Esophagus muscularis mucosa (tissue), 4 donors: ENCODE data around the gene NDEL1. TPM values are rescaled to one million over a fixed set of nuclear protein-coding genes. Genes with fewer than 3 reads are reported as not detected.

ENCODE experiments used
- DNase-seq: peaks from one replicate; pipeline ENCODE4 v3.0.0-alpha.2; 2017; ENCODE audit errors: extremely low spot score
- H3K27ac ChIP-seq, 4 donors: fragments of 200-600 bp; sonication (generic); replicated peaks in 1 of 4; 1 replicate in 3 of 4; 2 replicates in 1 of 4; pipeline ENCODE4 v1.5.1; 2016 to 2019; ENCODE audit warnings: mild to moderate bottlenecking in 1 of 4
- H3K27me3 ChIP-seq, 4 donors: fragments of 200-600 bp; sonication (generic); one replicate each; pipeline versions ENCODE4 v1.5.1 to v1.6.0; 2016 to 2019
- H3K36me3 ChIP-seq, 4 donors: fragments of 200-600 bp; sonication (generic); one replicate each; pipeline ENCODE4 v1.5.1; 2016 to 2019
- H3K4me1 ChIP-seq, 4 donors: fragments of 200-600 bp; sonication (generic); one replicate each; pipeline ENCODE4 v1.5.1; 2016 to 2019
- H3K4me3 ChIP-seq, 4 donors: fragments of 200-600 bp; sonication (generic); 1 replicate in 2 of 4; 2 replicates in 2 of 4; pipeline ENCODE4 v1.5.1; 2016 to 2019; ENCODE audit warnings: mild to moderate bottlenecking in 4 of 4, moderate library complexity in 1 of 4
- H3K9me3 ChIP-seq, 4 donors: fragments of 200-600 bp; sonication (generic); 1 replicate in 3 of 4; 2 replicates in 1 of 4; pipeline ENCODE4 v1.5.1; 2016 to 2019
- EP300 ChIP-seq: sonication (generic); formaldehyde crosslinking; IDR thresholded peaks from one replicate; pipeline ENCODE4 v1.6.1; 2017; ENCODE audit warnings: antibody characterized with exemption
- POLR2A ChIP-seq: fragments of 450-650 bp; IDR thresholded peaks from one replicate; pipeline ENCODE4 v1.6.1; 2017; ENCODE audit warnings: antibody characterized with exemption, moderate library complexity, mild to moderate bottlenecking, low read depth
- POLR2AphosphoS5 ChIP-seq, 2 donors: sonication (generic); formaldehyde crosslinking; IDR thresholded peaks; one replicate each; pipeline ENCODE4 v1.6.1; 2017; ENCODE audit warnings: antibody characterized with exemption in 2 of 2
- WGBS: methylation state at CpG from one replicate; pipeline ENCODE4 v1.1.5; 2018; 5-methylcytosine and 5-hydroxymethylcytosine counted together
- intact Hi-C: fragments of 100-400 bp; cut with DNase I; formaldehyde crosslinking; loops from one replicate; pipeline ENCODE4 v1.15.1; 2023
- total RNA-seq, 4 donors: library from RNA; depleted of rRNA; stranded (reverse); fragments of >200 nt; gene quantifications; one replicate each; pipeline versions ENCODE4 v1.1.0 to v1.2.1, GENCODE V29; 2016
- TF ChIP-seq, protein P1 (sequence below), 3 experiments: fragments of 200-600 bp in 2 of 3; fragments of 450-650 bp in 1 of 3; sonication (generic) in 2 of 3; IDR thresholded peaks; one replicate each; pipeline ENCODE4 v1.5.1; 2017 to 2019; ENCODE audit warnings: antibody characterized with exemption in 3 of 3, mild to moderate bottlenecking in 2 of 3, moderate library complexity in 1 of 3

The NDEL1 gene
- total RNA-seq, 4 donors from 2014 or later, result 48.2 to 80.8 (median 55.5) TPM

GRCh38 chr17:8492121-8492520 is 56.4 kb downstream of the NDEL1 start:
- 93% methylated on average over 17 of the region's 17 CpGs for WGBS
- no peaks in the 10 kb centered on the region for H3K4me1 ChIP-seq
- H3K27ac ChIP-seq, result no peak overlapping the region
- H3K36me3 ChIP-seq, result peaks cover 26 to 93% (median 84%) of the 10 kb centered on the region in 4 donors
- H3K27me3 ChIP-seq, result no peaks in the 10 kb centered on the region
- intact Hi-C loops, result no loop called here
- DNase-seq, result no peak
- no peak overlapping the region for H3K4me3 ChIP-seq
- TF ChIP-seq POLR2A (no peak), POLR2AphosphoS5 (IDR thresholded peaks at IDR 0.05) (no peak), EP300 (no peak)
- TF ChIP-seq, protein P1, sequence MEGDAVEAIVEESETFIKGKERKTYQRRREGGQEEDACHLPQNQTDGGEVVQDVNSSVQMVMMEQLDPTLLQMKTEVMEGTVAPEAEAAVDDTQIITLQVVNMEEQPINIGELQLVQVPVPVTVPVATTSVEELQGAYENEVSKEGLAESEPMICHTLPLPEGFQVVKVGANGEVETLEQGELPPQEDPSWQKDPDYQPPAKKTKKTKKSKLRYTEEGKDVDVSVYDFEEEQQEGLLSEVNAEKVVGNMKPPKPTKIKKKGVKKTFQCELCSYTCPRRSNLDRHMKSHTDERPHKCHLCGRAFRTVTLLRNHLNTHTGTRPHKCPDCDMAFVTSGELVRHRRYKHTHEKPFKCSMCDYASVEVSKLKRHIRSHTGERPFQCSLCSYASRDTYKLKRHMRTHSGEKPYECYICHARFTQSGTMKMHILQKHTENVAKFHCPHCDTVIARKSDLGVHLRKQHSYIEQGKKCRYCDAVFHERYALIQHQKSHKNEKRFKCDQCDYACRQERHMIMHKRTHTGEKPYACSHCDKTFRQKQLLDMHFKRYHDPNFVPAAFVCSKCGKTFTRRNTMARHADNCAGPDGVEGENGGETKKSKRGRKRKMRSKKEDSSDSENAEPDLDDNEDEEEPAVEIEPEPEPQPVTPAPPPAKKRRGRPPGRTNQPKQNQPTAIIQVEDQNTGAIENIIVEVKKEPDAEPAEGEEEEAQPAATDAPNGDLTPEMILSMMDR (IDR thresholded peaks at IDR 0.05), result no peak
- H3K9me3 ChIP-seq, result no peaks in the 10 kb centered on the region

DNA sequence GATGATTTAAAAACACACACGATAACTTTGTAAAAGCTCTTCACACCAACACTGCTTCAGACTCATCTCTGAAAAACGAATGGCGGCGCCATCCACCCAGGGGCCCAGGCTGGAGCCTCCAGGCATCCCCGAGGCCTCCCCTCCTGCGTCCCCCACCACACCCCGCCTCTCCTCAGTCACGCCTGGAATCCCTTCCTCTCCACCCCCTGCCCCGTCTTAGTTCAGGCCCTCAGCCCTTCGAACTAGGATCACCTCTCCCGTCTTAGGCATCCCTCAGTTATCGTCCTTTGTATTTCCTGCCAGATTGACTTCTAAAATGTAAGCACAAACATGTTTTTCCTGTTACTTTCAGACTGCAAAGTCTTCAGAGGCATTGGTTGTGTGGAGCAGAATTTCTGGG is 58.3 kb downstream of the NDEL1 start:
- Histone ChIP-seq H3K27me3 (no peaks in the 10 kb centered on the region), H3K4me3 (no peak overlapping the region), H3K9me3 (no peaks in the 10 kb centered on the region), H3K27ac (no peak overlapping the region), H3K36me3 (peaks cover 26 to 93% (median 82%) of the 10 kb centered on the region in 4 donors), H3K4me1 (no peaks in the 10 kb centered on the region)
- intact Hi-C loops, result no loop called here
- 82% methylated on average over 12 of the region's 12 CpGs for WGBS
- DNase-seq, result no peak
- TF ChIP-seq, protein P1 (IDR thresholded peaks at IDR 0.05), result no peak
- TF ChIP-seq POLR2AphosphoS5 (IDR thresholded peaks at IDR 0.05), result no peak

DNA sequence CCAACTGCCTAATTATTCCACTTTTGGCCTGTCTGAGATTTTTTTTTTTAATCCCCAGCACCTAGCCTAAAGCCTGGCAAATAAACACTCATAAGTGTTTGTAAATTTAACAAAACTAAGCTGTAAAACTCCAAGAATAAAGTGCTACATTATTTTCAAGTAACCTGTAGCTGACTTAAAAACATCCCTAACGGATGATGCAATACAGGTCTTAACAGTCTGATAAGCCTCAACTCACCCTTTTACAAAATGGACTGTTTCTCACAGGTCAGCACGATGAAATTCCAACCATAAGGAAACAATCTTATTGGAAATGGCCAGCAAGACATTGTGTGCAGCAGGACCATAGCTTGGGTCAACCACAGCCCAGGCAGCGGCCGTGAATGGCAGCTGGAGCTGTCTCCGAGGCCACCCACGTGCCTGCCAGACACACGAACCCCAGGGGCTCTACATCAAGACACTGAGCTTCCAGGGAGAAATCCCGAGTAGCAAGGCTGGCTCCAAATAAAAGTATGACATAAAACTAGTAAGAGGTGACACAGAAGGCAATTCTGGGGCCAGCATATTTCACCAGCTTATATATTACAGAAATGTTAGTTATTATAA is 58.9 kb downstream of the NDEL1 start:
- intact Hi-C loops, result no loop called here
- Histone ChIP-seq H3K4me1 (no peaks in the 10 kb centered on the region), H3K9me3 (no peaks in the 10 kb centered on the region), H3K27ac (no peak overlapping the region), H3K4me3 (no peak overlapping the region), H3K27me3 (no peaks in the 10 kb centered on the region), H3K36me3 (peaks cover 26 to 99% (median 87%) of the 10 kb centered on the region in 4 donors)
- TF ChIP-seq, protein P1 (IDR thresholded peaks at IDR 0.05), result no peak
- TF ChIP-seq EP300 (no peak), POLR2A (no peak)
- no peak for DNase-seq
- 83% methylated on average over 8 of the region's 8 CpGs for WGBS

- Histone ChIP-seq H3K36me3 (peaks cover 20 to 97% (median 87%) of the 10 kb centered on the region in 4 donors), H3K4me3 (no peak overlapping the region), H3K9me3 (no peaks in the 10 kb centered on the region), H3K27me3 (no peaks in the 10 kb centered on the region), H3K4me1 (no peaks in the 10 kb centered on the region), H3K27ac (no peak overlapping the region)
- WGBS, result 84% methylated on average over 13 of the region's 13 CpGs
- DNase-seq, result no peak
- TF ChIP-seq, protein P1 (IDR thresholded peaks at IDR 0.05), result no peak
- TF ChIP-seq EP300 (no peak), POLR2A (no peak)
- intact Hi-C loops, result no loop called here
Observed at GRCh38 chr17:8496081-8496480, 60.4 kb downstream of the NDEL1 start.

DNA sequence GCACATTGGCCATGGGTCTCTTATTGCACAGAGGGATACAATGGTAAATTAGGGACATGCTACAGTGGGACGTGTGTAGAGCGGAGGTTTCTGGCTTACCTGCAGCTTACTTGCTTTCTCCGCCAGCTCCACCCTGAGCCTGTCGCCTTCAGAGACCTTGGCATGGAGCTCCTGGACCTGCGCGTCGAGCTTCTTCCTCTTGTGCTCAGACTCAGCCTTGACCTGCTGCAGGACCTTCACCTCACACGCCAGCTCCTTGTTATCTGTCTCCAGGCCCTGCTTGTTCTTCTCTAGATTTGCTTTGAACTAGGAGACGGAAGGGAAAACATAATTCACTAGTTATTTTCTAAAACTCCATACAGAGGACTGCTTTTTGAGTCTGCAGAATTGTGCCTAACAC is 63.5 kb downstream of the NDEL1 start:
- no peak for DNase-seq
- intact Hi-C loops, result no loop called here
- H3K4me1 ChIP-seq, result peaks cover 0 to 8% (median 2%) of the 10 kb centered on the region in 4 donors
- peaks cover 1 to 76% (median 56%) of the 10 kb centered on the region in 4 donors for H3K36me3 ChIP-seq
- no peak overlapping the region for H3K4me3 ChIP-seq
- WGBS, result 85% methylated on average over 9 of the region's 9 CpGs
- no peak overlapping the region for H3K27ac ChIP-seq
- TF ChIP-seq EP300 (no peak), POLR2AphosphoS5 (IDR thresholded peaks at IDR 0.05) (no peak), POLR2A (no peak)
- TF ChIP-seq, protein P1 (IDR thresholded peaks at IDR 0.05), result no peak
- no peaks in the 10 kb centered on the region for H3K27me3 ChIP-seq
- H3K9me3 ChIP-seq, result no peaks in the 10 kb centered on the region
